HepG2 (cell line): ENCODE results near the gene SLC39A1. TPM values are rescaled to one million over a fixed set of nuclear protein-coding genes. Genes with fewer than 3 reads are reported as not detected.
A peak's percentile ranks its signal among the peaks of the same experiment; 100 is the strongest.

Experiments
- GABPA ChIP-seq, 2 experiments: IDR thresholded peaks; 2 replicates each; pipeline ENCODE4 v1.6.1; 2011 to 2016; ENCODE audit warnings: low read depth in 2 of 2, low read length in 1 of 2, missing biosample characterization in 1 of 2, missing genetic modification characterization in 1 of 2
- KMT2B ChIP-seq: IDR thresholded peaks from 2 replicates; pipeline ENCODE4 v1.6.1; 2016; ENCODE audit warnings: missing genetic modification reagents, missing compliant biosample characterization
- MXD3 ChIP-seq: IDR thresholded peaks from 2 replicates; pipeline ENCODE4 v1.6.1; 2016; ENCODE audit warnings: mild to moderate bottlenecking, missing biosample characterization, missing genetic modification reagents
- MYPOP ChIP-seq: sonication (generic); formaldehyde crosslinking; IDR thresholded peaks from 2 replicates; pipeline ENCODE4 v1.8.1; 2023; ENCODE audit warnings: mild to moderate bottlenecking, moderate library complexity, missing genetic modification reagents
- NONO ChIP-seq, 2 experiments: fragments of 450-650 bp in 1 of 2; sonication (generic) in 1 of 2; formaldehyde crosslinking in 1 of 2; IDR thresholded peaks in 1 of 2; conservative IDR thresholded peaks in 1 of 2; 2 replicates each; pipeline versions ENCODE4 v1.6.1 to v1.8.0; 2017 to 2022; ENCODE audit warnings: mild to moderate bottlenecking in 1 of 2, missing genetic modification reagents in 1 of 2, moderate library complexity in 1 of 2
- NR2F1 ChIP-seq, 2 experiments: fragments of 450-650 bp in 1 of 2; formaldehyde crosslinking in 1 of 2; IDR thresholded peaks; 2 replicates each; pipeline versions ENCODE4 v1.5.0 to v1.6.1; 2016 to 2020; ENCODE audit warnings: mild to moderate bottlenecking in 1 of 2, missing compliant biosample characterization in 1 of 2, missing genetic modification reagents in 1 of 2, moderate library complexity in 1 of 2
- REPIN1 ChIP-seq: sonication (generic); formaldehyde crosslinking; IDR thresholded peaks from 2 replicates; pipeline ENCODE4 v1.8.0; 2022; ENCODE audit warnings: missing genetic modification reagents, low read depth, mild to moderate bottlenecking, borderline replicate concordance
- SKI ChIP-seq: fragments of 450-650 bp; IDR thresholded peaks from one replicate; pipeline ENCODE4 v1.6.1; 2018; ENCODE audit warnings: mild to moderate bottlenecking; ENCODE audit not compliant: partially characterized antibody
- ZNF282 ChIP-seq: fragments of 450-650 bp; IDR thresholded peaks from 2 replicates; pipeline ENCODE4 v1.6.1; 2018; ENCODE audit not compliant: partially characterized antibody
- ZNF318 ChIP-seq: sonication (generic); formaldehyde crosslinking; IDR thresholded peaks from 2 replicates; pipeline ENCODE4 v1.4.0; 2020; ENCODE audit warnings: mild to moderate bottlenecking, missing genetic modification reagents
- polyA plus RNA-seq, 8 experiments: library from polyadenylated mRNA; depleted of rRNA in 3 of 8; stranded (reverse) in 7 of 8; unstranded in 1 of 8; fragments of >200 nt; fragmentation: Illumina TruSeq in 4 of 8; extraction: Trizol in 4 of 8; gene quantifications; 2 replicates each; pipeline versions ENCODE4 v1.2.1 to v1.2.3, GENCODE V29; 2011 to 2016; ENCODE audit warnings: low read depth in 4 of 8, missing spikeins in 1 of 8, mixed read lengths in 1 of 8; ENCODE audit not compliant: insufficient read depth in 1 of 8
- total RNA-seq, 5 experiments: library from RNA; depleted of rRNA; stranded (reverse); fragments of >200 nt; fragmentation: Illumina TruSeq; extraction: Trizol; gene quantifications; 2 replicates each; pipeline ENCODE4 v1.2.3, GENCODE V29; 2016; ENCODE audit warnings: low read depth in 1 of 5
- TF ChIP-seq, protein P1 (sequence below): sonication (generic); formaldehyde crosslinking; IDR thresholded peaks from 2 replicates; pipeline ENCODE4 v1.4.0; 2020; ENCODE audit warnings: mild to moderate bottlenecking, missing genetic modification reagents
- TF ChIP-seq, protein P2 (sequence below): sonication (generic); formaldehyde crosslinking; IDR thresholded peaks from 2 replicates; pipeline ENCODE4 v1.4.0; 2020; ENCODE audit warnings: missing genetic modification reagents

SLC39A1 gene
- total and polyA plus RNA-seq, 2 of the 13 experiments (the other 11 are each of a cell fraction or from before 2014, with no cell fraction given), result 71.2 to 78.4 TPM

DNA sequence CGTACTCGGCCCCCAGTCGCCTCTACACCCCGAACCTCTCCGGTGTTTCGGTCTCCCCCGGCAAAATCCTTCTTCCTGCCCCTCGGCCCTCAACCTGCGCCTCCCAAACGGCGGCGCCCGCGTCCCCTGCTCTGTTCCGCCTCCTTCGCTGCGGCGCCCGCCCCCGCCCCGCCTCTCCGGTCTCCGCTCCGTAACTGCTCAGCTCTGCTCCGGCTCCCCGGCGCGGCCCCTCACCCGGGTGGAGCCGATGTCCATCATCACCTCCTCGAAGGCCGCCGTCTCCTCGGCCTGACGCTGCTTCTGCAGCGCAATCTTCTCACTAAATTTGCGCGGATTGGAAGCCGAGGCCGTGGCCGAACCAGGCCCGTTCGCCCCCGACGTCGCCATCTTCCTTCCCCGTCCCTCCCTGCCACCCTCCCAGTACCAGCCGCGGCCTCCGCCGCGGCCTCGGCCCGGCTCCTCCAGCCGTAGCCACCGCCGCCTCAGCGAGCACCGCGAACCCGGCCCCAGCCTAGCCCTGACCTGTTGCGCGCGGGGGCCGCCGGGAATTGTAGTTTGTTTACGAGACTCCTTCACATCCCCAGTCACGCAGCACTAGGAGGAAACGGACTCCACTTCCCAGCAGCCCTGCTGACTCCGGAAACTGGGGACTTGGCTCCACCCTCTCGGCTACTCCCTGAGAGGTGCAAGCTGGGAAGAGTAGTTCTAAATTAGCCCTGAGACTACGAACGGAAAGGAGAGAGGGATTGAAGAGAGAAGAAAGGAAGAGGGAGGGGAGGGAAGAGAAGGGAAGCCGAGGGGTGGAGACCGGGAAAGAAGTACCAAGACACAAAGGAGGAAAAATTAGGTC is 5.0 kb downstream of the SLC39A1 start, which contains the start of gene CRTC2 (continued):
- TF ChIP-seq NONO (IDR thresholded peaks at IDR 0.05), result no peak
- TF ChIP-seq NONO (CRISPR knock-in tag; conservative IDR thresholded peaks at IDR 0.05), result peak; percentile 67; the same call in 1 of the 2 replicates
- TF ChIP-seq, protein P1, sequence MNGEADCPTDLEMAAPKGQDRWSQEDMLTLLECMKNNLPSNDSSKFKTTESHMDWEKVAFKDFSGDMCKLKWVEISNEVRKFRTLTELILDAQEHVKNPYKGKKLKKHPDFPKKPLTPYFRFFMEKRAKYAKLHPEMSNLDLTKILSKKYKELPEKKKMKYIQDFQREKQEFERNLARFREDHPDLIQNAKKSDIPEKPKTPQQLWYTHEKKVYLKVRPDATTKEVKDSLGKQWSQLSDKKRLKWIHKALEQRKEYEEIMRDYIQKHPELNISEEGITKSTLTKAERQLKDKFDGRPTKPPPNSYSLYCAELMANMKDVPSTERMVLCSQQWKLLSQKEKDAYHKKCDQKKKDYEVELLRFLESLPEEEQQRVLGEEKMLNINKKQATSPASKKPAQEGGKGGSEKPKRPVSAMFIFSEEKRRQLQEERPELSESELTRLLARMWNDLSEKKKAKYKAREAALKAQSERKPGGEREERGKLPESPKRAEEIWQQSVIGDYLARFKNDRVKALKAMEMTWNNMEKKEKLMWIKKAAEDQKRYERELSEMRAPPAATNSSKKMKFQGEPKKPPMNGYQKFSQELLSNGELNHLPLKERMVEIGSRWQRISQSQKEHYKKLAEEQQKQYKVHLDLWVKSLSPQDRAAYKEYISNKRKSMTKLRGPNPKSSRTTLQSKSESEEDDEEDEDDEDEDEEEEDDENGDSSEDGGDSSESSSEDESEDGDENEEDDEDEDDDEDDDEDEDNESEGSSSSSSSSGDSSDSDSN (CRISPR knock-in tag), result peak; percentile 93
- TF ChIP-seq NR2F1 (CRISPR knock-in tag; IDR thresholded peaks at IDR 0.05), result peak; percentile 21 to 42; a peak in 1 of 4 replicates
- peak; percentile 12 for TF ChIP-seq SKI
- TF ChIP-seq ZNF282, result no peak
- peak; percentile 40; the same call in 1 of the 2 replicates for TF ChIP-seq REPIN1
- TF ChIP-seq ZNF318, result no peak
- peak; percentile 80 for TF ChIP-seq GABPA (IDR thresholded peaks at IDR 0.05; ENCODE audit: low read depth, low read length)
- TF ChIP-seq GABPA (CRISPR knock-in tag; IDR thresholded peaks at IDR 0.05; ENCODE audit: low read depth), result peak; percentile 96
- TF ChIP-seq MYPOP (CRISPR knock-in tag), result peak; percentile 72; the same call in 1 of the 2 replicates
- TF ChIP-seq, protein P2, sequence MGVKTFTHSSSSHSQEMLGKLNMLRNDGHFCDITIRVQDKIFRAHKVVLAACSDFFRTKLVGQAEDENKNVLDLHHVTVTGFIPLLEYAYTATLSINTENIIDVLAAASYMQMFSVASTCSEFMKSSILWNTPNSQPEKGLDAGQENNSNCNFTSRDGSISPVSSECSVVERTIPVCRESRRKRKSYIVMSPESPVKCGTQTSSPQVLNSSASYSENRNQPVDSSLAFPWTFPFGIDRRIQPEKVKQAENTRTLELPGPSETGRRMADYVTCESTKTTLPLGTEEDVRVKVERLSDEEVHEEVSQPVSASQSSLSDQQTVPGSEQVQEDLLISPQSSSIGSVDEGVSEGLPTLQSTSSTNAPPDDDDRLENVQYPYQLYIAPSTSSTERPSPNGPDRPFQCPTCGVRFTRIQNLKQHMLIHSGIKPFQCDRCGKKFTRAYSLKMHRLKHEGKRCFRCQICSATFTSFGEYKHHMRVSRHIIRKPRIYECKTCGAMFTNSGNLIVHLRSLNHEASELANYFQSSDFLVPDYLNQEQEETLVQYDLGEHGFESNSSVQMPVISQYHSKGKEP (CRISPR knock-in tag), result peak; percentile 53; the same call in 1 of the 2 replicates
- peak; percentile 68; the same call in 1 of the 2 replicates for TF ChIP-seq KMT2B (CRISPR knock-in tag)
- TF ChIP-seq MXD3 (CRISPR knock-in tag), result 0 out of 2 replicates have a peak, but pooled peaks have one; percentile 38
